A549 treated with GW870086 at 1 μM for 4 hours (cell line): ENCODE data around the gene CD74. TPM values are rescaled to one million over a fixed set of nuclear protein-coding genes. Genes with fewer than 3 reads are reported as not detected.

Experiments
- total RNA-seq: library from RNA; stranded (reverse); fragments of 200-300 nt; extraction: Qiagen RNA extraction; gene quantifications from 5 replicates; pipeline ENCODE4 v1.2.3, GENCODE V29; 2022; ENCODE audit warnings: low read depth

CD74 gene
- total RNA-seq = 0.12 TPM in 1 of 5 replicates, not detected in the others

DNA sequence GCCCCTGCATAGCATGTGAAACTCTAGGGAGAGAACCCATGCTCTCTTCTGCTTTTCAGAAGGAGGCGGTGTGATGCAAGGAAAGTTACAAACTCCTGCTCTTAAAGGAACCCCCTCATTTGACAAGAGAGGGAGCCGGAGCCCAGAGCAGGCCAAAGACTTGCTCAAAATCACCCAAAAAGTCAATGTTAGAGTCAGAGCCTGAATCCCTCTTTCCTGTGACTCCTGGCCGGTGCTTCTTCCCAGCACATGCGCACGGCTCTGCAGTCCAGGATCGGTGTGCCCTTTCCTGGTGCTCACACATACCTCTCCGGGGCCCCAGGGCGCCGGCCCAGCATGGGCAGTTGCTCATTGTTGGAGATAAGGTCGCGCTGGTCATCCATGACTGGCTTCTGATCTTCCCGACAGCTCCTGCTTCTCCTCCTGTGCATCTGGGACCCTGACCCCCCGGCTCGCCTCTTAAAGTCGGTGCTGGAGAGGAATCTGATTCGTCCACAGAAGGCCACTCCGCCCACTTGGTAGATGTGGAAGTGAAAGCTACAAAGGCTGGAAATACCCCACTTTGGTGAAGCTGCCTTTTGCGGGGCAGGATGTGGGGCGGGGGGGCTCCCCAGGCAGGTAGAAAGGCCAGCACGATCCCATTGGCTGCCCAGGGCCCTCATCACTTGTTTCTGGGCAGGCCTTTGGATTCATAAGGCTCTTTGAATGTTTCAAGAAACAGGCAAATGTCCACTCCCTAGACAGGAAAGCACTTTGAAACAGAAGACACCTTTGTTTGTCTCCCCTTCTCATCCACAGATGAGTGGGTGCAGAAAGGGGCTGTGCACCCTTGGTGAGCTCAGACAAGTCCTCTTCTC lies at the start of gene CD74:
Gene CD74, minus strand, starts transcription at position 592 of the 857 bp plus-strand sequence. Its CDS starts 161 bp downstream, at position 431.

DNA sequence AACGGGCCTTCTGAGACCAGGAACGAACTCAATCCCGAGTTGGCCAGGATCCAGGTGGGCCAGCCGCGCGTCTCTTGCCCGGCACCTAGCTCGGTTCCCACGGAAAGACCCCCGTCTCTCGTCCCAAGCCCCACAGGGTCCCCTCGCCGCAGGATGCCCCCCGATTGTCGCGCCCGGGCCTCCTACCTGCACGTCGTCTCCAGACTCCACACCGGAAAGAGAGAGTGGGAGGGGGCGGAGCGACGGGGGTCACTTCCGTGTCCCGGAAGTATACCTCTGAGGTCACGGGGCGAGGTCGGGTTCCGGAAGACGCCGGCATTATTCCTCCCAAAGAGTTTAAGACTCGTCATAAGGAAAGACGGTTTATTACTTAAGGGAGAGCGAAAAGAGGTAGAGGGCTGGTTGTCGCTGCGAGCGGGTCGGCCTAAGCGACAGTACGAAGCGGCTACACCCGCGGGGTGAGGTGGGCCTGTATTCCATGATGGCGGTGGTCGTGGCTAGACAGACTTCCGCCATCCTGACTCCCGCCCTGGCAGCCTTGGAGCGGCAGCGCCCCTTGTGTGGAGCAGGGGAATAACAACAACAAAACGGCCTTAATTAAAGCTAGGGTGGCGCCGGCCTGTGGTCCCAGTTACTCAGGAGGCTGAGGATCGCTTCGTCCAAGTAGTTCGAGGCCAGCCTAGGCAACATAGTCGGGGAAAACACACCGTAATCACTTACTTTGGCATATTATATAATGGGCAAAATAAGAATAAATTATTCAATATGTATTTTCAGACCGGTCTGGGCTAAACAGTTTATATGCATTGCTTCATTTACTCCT lies 37.0 kb upstream of the CD74 start, which contains the start of gene RPS14:
Gene RPS14, minus strand, starts transcription at position 223 of the 823 bp plus-strand sequence. CDS start 2,006 bp downstream, outside the sequence.

DNA sequence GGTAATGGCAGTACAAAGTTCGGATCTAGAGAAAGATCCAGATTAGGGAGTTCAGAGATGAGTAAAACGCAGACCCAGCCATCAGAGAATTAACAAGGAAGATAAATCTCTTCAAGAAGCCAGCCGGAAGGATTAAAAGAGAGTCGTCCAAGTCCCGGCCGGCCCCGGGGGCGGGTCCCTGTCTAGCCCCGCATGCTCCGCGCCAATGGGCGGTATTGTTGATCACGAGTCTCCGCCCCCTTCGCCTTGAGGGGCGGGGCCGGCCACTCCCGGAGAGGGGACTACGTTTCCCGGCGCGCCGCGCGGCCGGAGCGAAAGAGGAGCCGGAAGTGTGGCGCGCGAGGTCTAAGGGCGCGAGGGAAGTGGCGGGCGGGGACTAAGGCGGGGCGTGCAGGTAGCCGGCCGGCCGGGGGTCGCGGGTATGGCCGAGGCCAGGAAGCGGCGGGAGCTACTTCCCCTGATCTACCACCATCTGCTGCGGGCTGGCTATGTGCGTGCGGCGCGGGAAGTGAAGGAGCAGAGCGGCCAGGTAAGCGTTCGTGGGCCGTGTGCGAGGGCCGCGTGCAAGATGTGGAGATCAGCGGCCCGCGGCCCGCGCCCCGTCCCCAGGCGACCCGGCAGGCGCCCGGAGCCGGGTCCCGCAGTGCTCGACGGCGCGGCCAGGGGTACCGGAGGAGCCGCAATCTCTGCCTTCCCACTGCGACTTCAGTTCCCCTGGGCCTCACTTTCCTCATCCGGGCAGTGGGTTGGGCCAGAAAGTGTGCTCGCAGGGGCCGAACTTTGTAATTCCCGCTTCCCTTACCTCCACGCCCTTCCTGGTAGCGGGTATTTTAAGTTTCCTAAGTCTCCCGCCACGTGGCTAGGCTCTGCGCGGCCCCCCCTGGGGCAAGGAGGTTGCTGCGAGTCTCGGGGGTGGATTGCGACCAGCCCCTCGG lies 55.1 kb downstream of the CD74 start, which contains the start of gene TCOF1:
Gene TCOF1, plus strand, starts transcription at position 372 of the 935 bp plus-strand sequence. Its CDS starts 50 bp downstream, at position 422.

Other genes with a start within 250 kb of the CD74 start
- gene CDX1, start 246.1 kb downstream of the CD74 start, total RNA-seq = not detected in 5 replicates
- 0.03 to 0.05 TPM in 2 of 5 replicates, not detected in the others for gene SLC6A7, start 222.8 kb downstream of the CD74 start, total RNA-seq
- gene CAMK2A, start 123.1 kb downstream of the CD74 start, total RNA-seq = 0.64 to 0.97 TPM (median 0.89 TPM) in 5 replicates
- gene ARSI, start 110.0 kb downstream of the CD74 start, total RNA-seq = 28.6 to 39.5 TPM (median 34.0 TPM) in 5 replicates
- gene TCOF1, start 55.2 kb downstream of the CD74 start, total RNA-seq = 62.5 to 82.0 TPM (median 74.3 TPM) in 5 replicates
- 2,853 to 3,429 TPM (median 2,971 TPM) in 5 replicates for gene RPS14, start 36.8 kb upstream of the CD74 start, total RNA-seq
- 50.4 to 70.1 TPM (median 62.6 TPM) in 5 replicates for gene NDST1, start 95.2 kb upstream of the CD74 start, total RNA-seq
- gene SYNPO, start 227.8 kb upstream of the CD74 start, total RNA-seq = 23.1 to 29.9 TPM (median 28.6 TPM) in 5 replicates
- 0.06 to 0.22 TPM in 2 of 5 replicates, not detected in the others for gene MYOZ3, start 248.3 kb upstream of the CD74 start, total RNA-seq